HCT116 (cell line): ENCODE measurements around the gene GDPD1. TPM values are rescaled to one million over a fixed set of nuclear protein-coding genes. Genes with fewer than 3 reads are reported as not detected.

ENCODE experiments used
- ATAC-seq: fragments of 200-7000 bp; cut with Tn5 transposase; 2 replicates; pipeline ENCODE4 v1.9.1; 2020; ENCODE audit warnings: mild to moderate bottlenecking, moderate library complexity
- BruUV-seq: library from RNA; stranded (reverse); fragments of 400-500 nt; replicated peaks from 2 replicates; lab custom pipeline; 2021; lab: Mats Ljungman, UMichigan
- CTCF ChIA-PET: fragments of 300-600 bp; sonication (Branson Sonifier 250); formaldehyde crosslinking; loops from one replicate; lab custom pipeline; 2021; ENCODE audit warnings: antibody characterized with exemption; lab: Charles Lee
- POLR2A ChIA-PET: fragments of 300-600, 350-600 bp; sonication (Branson Sonifier 250); formaldehyde crosslinking; loops from one replicate; lab custom pipeline; 2021; ENCODE audit warnings: antibody characterized with exemption; lab: Charles Lee
- RAD21 ChIA-PET, 2 experiments: fragments of 300-600 bp; sonication (Branson Sonifier 250); formaldehyde crosslinking; loops; one replicate each; lab custom pipeline; 2023; ENCODE audit warnings: low total read pairs in 2 of 2; ENCODE audit not compliant: uncharacterized antibody in 2 of 2, unreplicated experiment in 2 of 2, low non-redundant PET in 1 of 2; lab: Charles Lee
- DNase-seq: peaks from one replicate; pipeline ENCODE4 v3.0.0-alpha.2; 2010; ENCODE audit warnings: low read depth, low spot score
- H2AFZ ChIP-seq: fragments of 200-600 bp; shearing (Covaris generic), sonication (generic); 2 replicates; pipeline ENCODE4 v1.6.1; 2017; ENCODE audit warnings: low read depth, mixed run types, mixed read lengths, antibody characterized with exemption, low read length; ENCODE audit not compliant: poor library complexity, severe bottlenecking
- H3K27ac ChIP-seq: 2 replicates; pipeline ENCODE4 v1.5.1; 2012; ENCODE audit warnings: low read depth, low read length
- H3K27me3 ChIP-seq: fragments of 200-600 bp; sonication (generic); 2 replicates; pipeline ENCODE4 v1.6.1; 2016; ENCODE audit warnings: mixed run types, low read length, mixed read lengths; ENCODE audit not compliant: insufficient read depth
- H3K36me3 ChIP-seq, 2 experiments: fragments of 200-500 bp in 1 of 2; fragments of 200-600 bp in 1 of 2; sonication (Bioruptor generic) in 1 of 2; sonication (generic) in 1 of 2; 2 replicates each; pipeline versions ENCODE4 v1.5.1 to v1.6.1; 2014 to 2016; ENCODE audit warnings: low read length in 2 of 2, inconsistent platforms in 1 of 2, mixed read lengths in 1 of 2, mixed run types in 1 of 2; ENCODE audit not compliant: insufficient read depth in 2 of 2, control insufficient read depth in 1 of 2
- H3K4me1 ChIP-seq, 2 experiments: fragments of 200-600 bp in 1 of 2; sonication (generic) in 1 of 2; 2 replicates each; pipeline versions ENCODE4 v1.5.1 to v1.6.1; 2012 to 2017; ENCODE audit warnings: low read length in 2 of 2, inconsistent platforms in 1 of 2, mild to moderate bottlenecking in 1 of 2, mixed read lengths in 1 of 2, mixed run types in 1 of 2, moderate library complexity in 1 of 2; ENCODE audit not compliant: insufficient read depth in 2 of 2, control insufficient read depth in 1 of 2
- H3K4me2 ChIP-seq: fragments of 200-600 bp; sonication (generic); 2 replicates; pipeline ENCODE4 v1.6.1; 2017; ENCODE audit warnings: mixed run types, low read length, mixed read lengths
- H3K4me3 ChIP-seq, 2 experiments: fragments of 200-600 bp in 1 of 2; sonication (generic) in 1 of 2; replicated peaks in 1 of 2; 2 replicates each; pipeline ENCODE4 v1.5.1; 2011 to 2016; ENCODE audit warnings: low read length in 2 of 2, control low read depth in 1 of 2, low read depth in 1 of 2, mild to moderate bottlenecking in 1 of 2, mixed read lengths in 1 of 2, mixed run types in 1 of 2
- H3K79me2 ChIP-seq: fragments of 200-600 bp; sonication (generic); 2 replicates; pipeline ENCODE4 v1.6.1; 2017; ENCODE audit warnings: mild to moderate bottlenecking, mixed run types, low read length, moderate library complexity, mixed read lengths; ENCODE audit not compliant: insufficient read depth
- H3K9ac ChIP-seq: fragments of 200-600 bp; sonication (generic); 2 replicates; pipeline ENCODE4 v1.6.1; 2016; ENCODE audit warnings: low read length, mixed read lengths
- H3K9me2 ChIP-seq: fragments of 200-600 bp; sonication (generic), shearing (Covaris generic); 2 replicates; pipeline ENCODE4 v1.6.1; 2017; ENCODE audit warnings: mixed run types, mild to moderate bottlenecking, moderate library complexity; ENCODE audit not compliant: insufficient read depth
- H3K9me3 ChIP-seq, 2 experiments: fragments of 200-500 bp in 1 of 2; fragments of 200-600 bp in 1 of 2; sonication (Bioruptor generic) in 1 of 2; sonication (generic) in 1 of 2; 2 replicates each; pipeline ENCODE4 v1.6.1; 2014 to 2017; ENCODE audit warnings: low read length in 2 of 2, mixed read lengths in 2 of 2, inconsistent platforms in 1 of 2, low read depth in 1 of 2, mild to moderate bottlenecking in 1 of 2, mixed run types in 1 of 2, moderate library complexity in 1 of 2; ENCODE audit not compliant: control insufficient read depth in 1 of 2, insufficient read depth in 1 of 2
- H4K20me1 ChIP-seq: fragments of 200-600 bp; sonication (generic), shearing (Covaris generic); 2 replicates; pipeline ENCODE4 v1.6.1; 2017; ENCODE audit warnings: mixed run types, mild to moderate bottlenecking, moderate library complexity; ENCODE audit not compliant: insufficient read depth
- CEBPB ChIP-seq: IDR thresholded peaks from 2 replicates; pipeline ENCODE4 v1.6.1; 2012; ENCODE audit warnings: low read depth
- EGR1 ChIP-seq: IDR thresholded peaks from 2 replicates; pipeline ENCODE4 v1.6.1; 2012; ENCODE audit warnings: low read depth
- ELF1 ChIP-seq: IDR thresholded peaks from 2 replicates; pipeline ENCODE4 v1.6.1; 2012; ENCODE audit warnings: low read depth, borderline replicate concordance
- EZH2 ChIP-seq: fragments of 200-600 bp; sonication (generic); IDR thresholded peaks from 2 replicates; pipeline ENCODE4 v1.6.1; 2017; ENCODE audit warnings: antibody characterized with exemption, mixed run types
- EZH2phosphoT487 ChIP-seq: fragments of 200-600 bp; IDR thresholded peaks from 2 replicates; pipeline ENCODE4 v1.6.1; 2018; ENCODE audit warnings: antibody characterized with exemption, borderline replicate concordance
- FOSL1 ChIP-seq: IDR thresholded peaks from 2 replicates; pipeline ENCODE4 v1.6.1; 2012; ENCODE audit warnings: low read depth
- JUND ChIP-seq: IDR thresholded peaks from 2 replicates; pipeline ENCODE4 v1.6.1; 2012
- POLR2AphosphoS5 ChIP-seq: IDR thresholded peaks from 2 replicates; pipeline ENCODE4 v1.6.1; 2011; ENCODE audit warnings: mild to moderate bottlenecking, low read depth, low read length, moderate library complexity
- RAD21 ChIP-seq: IDR thresholded peaks from 2 replicates; pipeline ENCODE4 v1.6.1; 2012; ENCODE audit warnings: low read depth, mild to moderate bottlenecking
- SP1 ChIP-seq: IDR thresholded peaks from 2 replicates; pipeline ENCODE4 v1.6.1; 2012; ENCODE audit warnings: low read depth
- SRF ChIP-seq: IDR thresholded peaks from 2 replicates; pipeline ENCODE4 v1.6.1; 2012; ENCODE audit warnings: low read depth
- TCF7L2 ChIP-seq: IDR thresholded peaks from 2 replicates; pipeline ENCODE4 v1.7.0; 2011; ENCODE audit warnings: borderline replicate concordance, inconsistent platforms; ENCODE audit not compliant: insufficient read depth, insufficient read length; ENCODE audit errors: extremely low read depth
- YY1 ChIP-seq: IDR thresholded peaks from 2 replicates; pipeline ENCODE4 v1.6.1; 2011; ENCODE audit warnings: low read length, low read depth, moderate library complexity, mild to moderate bottlenecking; ENCODE audit not compliant: insufficient replicate concordance; ENCODE audit errors: extremely low read depth
- ZFX ChIP-seq: fragments of 450-650 bp; IDR thresholded peaks from 2 replicates; pipeline ENCODE4 v1.6.1; 2017
- intact Hi-C: fragments of 100-400 bp; cut with micrococcal nuclease; formaldehyde crosslinking; loops from 2 replicates; pipeline ENCODE4 v1.10.0; 2022
- total RNA-seq: library from RNA; stranded (reverse); gene quantifications from one replicate; pipeline ENCODE4 v1.2.1, GENCODE V29; 2021; ENCODE audit not compliant: unreplicated experiment
- TF ChIP-seq, protein P1 (sequence below): IDR thresholded peaks from 2 replicates; pipeline ENCODE4 v1.6.1; 2012; ENCODE audit warnings: low read depth
- TF ChIP-seq, protein P2 (sequence below): IDR thresholded peaks from 2 replicates; pipeline ENCODE4 v1.6.1; 2012
- TF ChIP-seq, protein P3 (sequence below), 3 experiments: fragments of 200-600 bp in 1 of 3; sonication (generic) in 1 of 3; IDR thresholded peaks in 2 of 3; conservative IDR thresholded peaks in 1 of 3; 2 replicates each; pipeline ENCODE4 v1.5.1; 2012 to 2017; ENCODE audit warnings: low read depth in 2 of 3, low read length in 2 of 3, antibody characterized with exemption in 1 of 3, borderline replicate concordance in 1 of 3, control low read depth in 1 of 3, mild to moderate bottlenecking in 1 of 3, mixed read lengths in 1 of 3, mixed run types in 1 of 3, moderate library complexity in 1 of 3; ENCODE audit not compliant: insufficient read depth in 1 of 3
- TF ChIP-seq, protein P4 (sequence below): IDR thresholded peaks from 2 replicates; pipeline ENCODE4 v1.6.1; 2011; ENCODE audit warnings: mild to moderate bottlenecking, low read length, moderate library complexity; ENCODE audit not compliant: insufficient replicate concordance; ENCODE audit errors: extremely low read depth

Gene GDPD1
- total RNA-seq, 1 experiment from 2014 or later: 13.7 TPM

DNA sequence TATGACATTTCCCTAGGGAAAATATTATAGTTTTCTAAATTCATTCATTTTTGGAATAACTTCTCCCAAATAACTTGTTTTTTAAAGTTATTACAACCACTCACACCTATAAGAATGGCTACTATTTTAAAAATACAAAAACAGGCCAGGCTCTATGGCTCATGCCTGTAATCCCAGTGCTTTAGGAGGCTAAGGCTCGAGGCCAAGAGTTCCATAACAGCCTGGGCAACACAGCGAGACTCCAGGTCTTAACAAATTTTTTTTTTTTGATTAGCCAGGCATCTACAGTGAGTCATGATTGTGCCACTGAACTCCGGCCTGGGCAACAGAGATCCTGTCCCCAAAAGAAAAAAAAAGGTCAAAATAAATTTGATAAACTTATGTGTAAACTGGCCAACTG is 67.6 kb downstream of the GDPD1 start (continued):
- TF ChIP-seq, protein P1, sequence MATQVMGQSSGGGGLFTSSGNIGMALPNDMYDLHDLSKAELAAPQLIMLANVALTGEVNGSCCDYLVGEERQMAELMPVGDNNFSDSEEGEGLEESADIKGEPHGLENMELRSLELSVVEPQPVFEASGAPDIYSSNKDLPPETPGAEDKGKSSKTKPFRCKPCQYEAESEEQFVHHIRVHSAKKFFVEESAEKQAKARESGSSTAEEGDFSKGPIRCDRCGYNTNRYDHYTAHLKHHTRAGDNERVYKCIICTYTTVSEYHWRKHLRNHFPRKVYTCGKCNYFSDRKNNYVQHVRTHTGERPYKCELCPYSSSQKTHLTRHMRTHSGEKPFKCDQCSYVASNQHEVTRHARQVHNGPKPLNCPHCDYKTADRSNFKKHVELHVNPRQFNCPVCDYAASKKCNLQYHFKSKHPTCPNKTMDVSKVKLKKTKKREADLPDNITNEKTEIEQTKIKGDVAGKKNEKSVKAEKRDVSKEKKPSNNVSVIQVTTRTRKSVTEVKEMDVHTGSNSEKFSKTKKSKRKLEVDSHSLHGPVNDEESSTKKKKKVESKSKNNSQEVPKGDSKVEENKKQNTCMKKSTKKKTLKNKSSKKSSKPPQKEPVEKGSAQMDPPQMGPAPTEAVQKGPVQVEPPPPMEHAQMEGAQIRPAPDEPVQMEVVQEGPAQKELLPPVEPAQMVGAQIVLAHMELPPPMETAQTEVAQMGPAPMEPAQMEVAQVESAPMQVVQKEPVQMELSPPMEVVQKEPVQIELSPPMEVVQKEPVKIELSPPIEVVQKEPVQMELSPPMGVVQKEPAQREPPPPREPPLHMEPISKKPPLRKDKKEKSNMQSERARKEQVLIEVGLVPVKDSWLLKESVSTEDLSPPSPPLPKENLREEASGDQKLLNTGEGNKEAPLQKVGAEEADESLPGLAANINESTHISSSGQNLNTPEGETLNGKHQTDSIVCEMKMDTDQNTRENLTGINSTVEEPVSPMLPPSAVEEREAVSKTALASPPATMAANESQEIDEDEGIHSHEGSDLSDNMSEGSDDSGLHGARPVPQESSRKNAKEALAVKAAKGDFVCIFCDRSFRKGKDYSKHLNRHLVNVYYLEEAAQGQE: no peak
- TF ChIP-seq YY1 (no peak), JUND (no peak), ELF1 (no peak), ZFX (no peak), EZH2 (no peak), FOSL1 (no peak), POLR2AphosphoS5 (no peak), EZH2phosphoT487 (no peak), RAD21 (no peak), SRF (no peak), EGR1 (no peak)
- TF ChIP-seq, protein P2, sequence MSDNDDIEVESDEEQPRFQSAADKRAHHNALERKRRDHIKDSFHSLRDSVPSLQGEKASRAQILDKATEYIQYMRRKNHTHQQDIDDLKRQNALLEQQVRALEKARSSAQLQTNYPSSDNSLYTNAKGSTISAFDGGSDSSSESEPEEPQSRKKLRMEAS: no peak

DNA sequence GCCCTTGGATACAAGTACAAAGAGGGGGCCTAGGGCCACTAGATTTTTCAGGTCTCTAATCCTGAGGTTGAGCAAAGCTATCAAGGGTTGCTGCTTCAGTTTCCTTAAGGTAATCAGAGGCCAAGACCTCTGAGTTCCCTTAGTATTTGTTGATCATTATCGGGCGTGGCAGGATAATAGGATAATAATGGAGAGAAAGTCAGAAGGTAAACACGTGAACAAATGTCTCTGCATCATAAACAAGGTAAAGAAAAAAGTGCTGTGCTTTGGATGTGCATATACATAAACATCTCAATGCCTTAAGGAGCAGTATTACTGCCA is 69.6 kb downstream of the GDPD1 start:
- no peak for ATAC-seq
- H3K4me1 ChIP-seq: peaks cover 8 to 10% of the 10 kb centered on the region in 2 experiments
- H3K79me2 ChIP-seq: no peaks in the 10 kb centered on the region
- intact Hi-C loops: no loop called here
- no peak overlapping the region for H3K9ac ChIP-seq
- H3K36me3 ChIP-seq: no peaks in the 10 kb centered on the region
- no peaks in the 10 kb centered on the region for H3K9me3 ChIP-seq
- ChIA-PET POLR2A (no interaction called here), RAD21 (no interaction called here), CTCF (no interaction called here)
- no peak overlapping the region for H3K4me3 ChIP-seq
- no peak for DNase-seq
- BruUV-seq: no TSS peak
- no peak overlapping the region for H3K27ac ChIP-seq
- no peaks in the 10 kb centered on the region for H3K9me2 ChIP-seq
- H3K27me3 ChIP-seq: no peaks in the 10 kb centered on the region
- H2AFZ ChIP-seq: no peak overlapping the region
- no peak overlapping the region for H3K4me2 ChIP-seq
- H4K20me1 ChIP-seq: no peaks in the 10 kb centered on the region
- TF ChIP-seq, protein P3, sequence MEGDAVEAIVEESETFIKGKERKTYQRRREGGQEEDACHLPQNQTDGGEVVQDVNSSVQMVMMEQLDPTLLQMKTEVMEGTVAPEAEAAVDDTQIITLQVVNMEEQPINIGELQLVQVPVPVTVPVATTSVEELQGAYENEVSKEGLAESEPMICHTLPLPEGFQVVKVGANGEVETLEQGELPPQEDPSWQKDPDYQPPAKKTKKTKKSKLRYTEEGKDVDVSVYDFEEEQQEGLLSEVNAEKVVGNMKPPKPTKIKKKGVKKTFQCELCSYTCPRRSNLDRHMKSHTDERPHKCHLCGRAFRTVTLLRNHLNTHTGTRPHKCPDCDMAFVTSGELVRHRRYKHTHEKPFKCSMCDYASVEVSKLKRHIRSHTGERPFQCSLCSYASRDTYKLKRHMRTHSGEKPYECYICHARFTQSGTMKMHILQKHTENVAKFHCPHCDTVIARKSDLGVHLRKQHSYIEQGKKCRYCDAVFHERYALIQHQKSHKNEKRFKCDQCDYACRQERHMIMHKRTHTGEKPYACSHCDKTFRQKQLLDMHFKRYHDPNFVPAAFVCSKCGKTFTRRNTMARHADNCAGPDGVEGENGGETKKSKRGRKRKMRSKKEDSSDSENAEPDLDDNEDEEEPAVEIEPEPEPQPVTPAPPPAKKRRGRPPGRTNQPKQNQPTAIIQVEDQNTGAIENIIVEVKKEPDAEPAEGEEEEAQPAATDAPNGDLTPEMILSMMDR (IDR thresholded peaks at IDR 0.05 in 2 of 3, conservative IDR thresholded peaks at IDR 0.05 in 1 of 3; ENCODE audit: borderline replicate concordance in 1 of 3, insufficient read depth in 1 of 3, low read depth in 2 of 3, low read length in 2 of 3): no peak
- TF ChIP-seq TCF7L2 (no peak), JUND (no peak), CEBPB (no peak), EZH2 (no peak), POLR2AphosphoS5 (no peak), SP1 (no peak), ZFX (no peak)
- TF ChIP-seq, protein P4, sequence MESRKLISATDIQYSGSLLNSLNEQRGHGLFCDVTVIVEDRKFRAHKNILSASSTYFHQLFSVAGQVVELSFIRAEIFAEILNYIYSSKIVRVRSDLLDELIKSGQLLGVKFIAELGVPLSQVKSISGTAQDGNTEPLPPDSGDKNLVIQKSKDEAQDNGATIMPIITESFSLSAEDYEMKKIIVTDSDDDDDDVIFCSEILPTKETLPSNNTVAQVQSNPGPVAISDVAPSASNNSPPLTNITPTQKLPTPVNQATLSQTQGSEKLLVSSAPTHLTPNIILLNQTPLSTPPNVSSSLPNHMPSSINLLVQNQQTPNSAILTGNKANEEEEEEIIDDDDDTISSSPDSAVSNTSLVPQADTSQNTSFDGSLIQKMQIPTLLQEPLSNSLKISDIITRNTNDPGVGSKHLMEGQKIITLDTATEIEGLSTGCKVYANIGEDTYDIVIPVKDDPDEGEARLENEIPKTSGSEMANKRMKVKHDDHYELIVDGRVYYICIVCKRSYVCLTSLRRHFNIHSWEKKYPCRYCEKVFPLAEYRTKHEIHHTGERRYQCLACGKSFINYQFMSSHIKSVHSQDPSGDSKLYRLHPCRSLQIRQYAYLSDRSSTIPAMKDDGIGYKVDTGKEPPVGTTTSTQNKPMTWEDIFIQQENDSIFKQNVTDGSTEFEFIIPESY: no peak
